ENCODE measurements around the gene EDN3.
A peak's percentile ranks its signal among the peaks of the same experiment; 100 is the strongest.

EDN3 gene, protein sequence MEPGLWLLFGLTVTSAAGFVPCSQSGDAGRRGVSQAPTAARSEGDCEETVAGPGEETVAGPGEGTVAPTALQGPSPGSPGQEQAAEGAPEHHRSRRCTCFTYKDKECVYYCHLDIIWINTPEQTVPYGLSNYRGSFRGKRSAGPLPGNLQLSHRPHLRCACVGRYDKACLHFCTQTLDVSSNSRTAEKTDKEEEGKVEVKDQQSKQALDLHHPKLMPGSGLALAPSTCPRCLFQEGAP
- 0 to 1.3 reads per million in 2 donors for total RNA-seq

DNA sequence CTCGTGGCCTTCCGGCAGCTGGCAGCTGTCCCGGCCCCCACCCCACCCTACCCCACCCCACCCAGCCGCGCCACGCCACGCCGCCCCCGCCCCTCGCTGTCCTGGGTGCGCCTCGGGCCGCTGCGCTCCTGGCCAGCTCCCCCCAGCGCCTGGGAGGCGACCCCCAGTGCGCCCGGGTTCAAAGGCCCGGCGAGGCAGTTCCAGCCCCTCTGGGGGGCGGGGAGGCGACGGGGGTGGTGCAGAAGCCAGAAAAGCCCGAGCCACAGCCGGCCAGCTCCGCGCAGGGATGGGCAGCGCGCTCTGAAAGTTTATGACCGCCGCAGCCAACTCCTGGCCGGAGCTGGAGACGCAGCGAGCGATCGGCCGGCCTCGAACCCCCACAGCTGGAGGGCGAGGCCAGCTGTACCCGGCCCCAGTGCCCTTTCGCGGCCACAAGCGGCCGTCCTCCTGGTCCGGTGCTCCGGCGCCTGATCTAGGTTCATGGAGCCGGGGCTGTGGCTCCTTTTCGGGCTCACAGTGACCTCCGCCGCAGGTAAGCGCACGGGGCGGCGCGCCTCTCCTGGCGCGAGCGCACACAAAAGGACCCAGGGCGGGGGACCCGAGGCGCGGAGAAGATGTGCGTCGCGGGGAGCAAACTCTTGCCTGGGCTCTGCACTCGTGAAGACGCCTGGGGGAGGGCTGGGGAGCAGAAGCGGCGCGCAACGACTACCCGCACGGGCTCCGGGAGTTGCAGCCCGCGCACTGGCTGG is at the start of gene EDN3:
TSS of gene EDN3 (plus strand) at position 279 of the 749 bp plus-strand sequence. CDS start at position 481, 202 bp downstream.
- peak in 1 of 5 experiments; percentile 3 for DNase-seq

DNA sequence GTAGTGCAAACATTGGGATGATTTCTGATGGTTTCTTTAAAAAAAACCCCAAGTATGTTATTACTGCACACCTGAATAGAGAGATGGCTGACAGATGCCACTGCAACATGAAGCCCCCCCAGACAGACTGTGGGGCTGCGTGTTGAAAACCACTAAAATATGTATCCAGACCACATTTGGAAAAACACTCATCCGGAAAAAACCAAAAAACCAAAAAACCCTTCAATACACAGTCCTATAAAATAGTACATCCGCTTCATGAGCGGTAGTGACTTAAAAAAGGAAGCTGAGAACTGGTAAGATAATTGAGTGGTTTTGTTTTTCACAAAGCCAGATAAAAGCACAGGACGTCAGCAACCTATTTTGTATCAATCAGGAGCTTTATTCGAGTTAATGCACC is 47.1 kb upstream of the EDN3 start:
- DNase-seq: peak in 3 of 5 experiments; percentile 12 to 79 (median 60)

DNA sequence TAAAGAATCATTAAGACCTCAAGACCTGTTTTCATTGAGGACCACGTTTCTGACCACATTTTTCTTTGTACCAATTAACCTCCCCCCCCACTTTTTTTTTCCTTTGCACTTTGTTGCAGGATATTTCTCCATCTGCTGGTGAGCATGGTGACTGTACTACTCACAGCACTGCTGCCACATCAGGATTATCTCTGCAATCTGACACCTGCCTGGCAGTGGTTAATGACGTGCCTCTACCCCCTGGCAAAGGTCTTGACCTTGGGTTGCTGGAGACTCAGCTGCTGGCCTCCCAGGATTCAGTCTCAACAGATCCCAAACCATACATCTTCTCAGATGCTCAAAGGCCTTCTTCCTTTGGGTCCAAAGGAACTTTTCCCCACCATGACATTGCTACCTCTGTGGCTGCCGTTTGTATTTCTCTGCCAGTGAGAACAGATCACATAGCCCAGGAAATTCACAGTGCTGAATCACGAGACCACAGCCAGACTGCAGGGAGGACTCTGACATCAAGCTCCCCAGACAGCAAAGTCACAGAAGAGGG is 46.6 kb upstream of the EDN3 start:
- DNase-seq: peak in 3 of 5 experiments; percentile 10 to 77 (median 50)

DNA sequence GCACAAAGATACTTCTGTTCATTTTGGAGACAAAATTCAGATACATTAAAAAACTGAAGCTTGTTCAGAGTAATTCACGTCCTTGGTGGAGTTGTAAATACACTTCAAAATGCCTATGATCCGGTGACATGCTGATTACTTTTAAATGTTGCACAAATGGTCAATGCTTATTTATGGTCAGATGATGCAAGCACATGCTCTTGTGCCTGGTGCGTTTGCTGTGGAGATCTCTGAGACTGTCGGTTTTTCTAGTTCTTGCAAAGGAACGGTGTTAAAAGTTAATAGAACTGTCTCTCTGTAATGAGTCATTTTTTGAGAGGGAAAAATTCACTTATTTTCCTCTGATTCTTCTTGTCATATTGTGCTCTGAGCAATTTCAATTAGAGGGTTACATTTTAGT is 45.2 kb upstream of the EDN3 start:
- DNase-seq: no peak

DNA sequence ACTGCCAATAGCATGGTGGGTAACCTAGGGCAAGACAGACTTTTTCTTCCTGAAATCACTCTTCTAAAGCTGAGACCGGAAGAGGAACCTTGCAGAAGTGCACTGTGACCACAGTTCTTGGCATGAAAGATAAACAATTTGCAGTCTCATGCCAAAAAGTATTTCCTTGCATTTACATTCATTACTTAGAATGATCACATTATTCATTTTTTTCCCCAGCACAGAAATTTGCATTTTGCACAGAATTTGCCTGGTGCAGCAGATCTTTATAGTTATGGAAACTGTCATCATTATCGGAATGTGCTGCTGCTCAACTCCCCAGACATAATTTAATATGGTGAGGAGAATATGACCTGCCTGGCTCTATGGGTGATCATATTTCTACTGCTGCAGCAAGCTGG is 42.2 kb upstream of the EDN3 start:
- DNase-seq: peak in 1 of 5 experiments; percentile 73

DNA sequence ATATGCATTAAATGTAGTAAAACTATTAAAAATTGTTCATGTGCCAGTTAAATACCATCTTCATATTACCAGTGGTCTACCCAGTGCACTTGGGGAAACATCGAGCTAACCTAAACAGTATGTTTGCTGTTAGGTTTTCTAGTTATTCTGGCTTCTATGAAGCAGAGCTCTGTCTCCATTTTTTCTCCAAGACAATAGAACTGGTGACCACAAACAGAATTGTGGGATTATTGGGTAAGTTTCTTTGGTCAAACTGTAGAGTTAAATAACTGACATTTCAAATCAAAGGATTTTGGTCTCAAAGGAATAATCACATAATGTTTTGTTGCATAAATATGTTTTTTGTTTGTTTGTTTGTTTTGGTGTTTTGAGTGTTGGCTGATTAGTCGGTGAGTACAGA is 40.5 kb upstream of the EDN3 start:
- no peak for DNase-seq

DNA sequence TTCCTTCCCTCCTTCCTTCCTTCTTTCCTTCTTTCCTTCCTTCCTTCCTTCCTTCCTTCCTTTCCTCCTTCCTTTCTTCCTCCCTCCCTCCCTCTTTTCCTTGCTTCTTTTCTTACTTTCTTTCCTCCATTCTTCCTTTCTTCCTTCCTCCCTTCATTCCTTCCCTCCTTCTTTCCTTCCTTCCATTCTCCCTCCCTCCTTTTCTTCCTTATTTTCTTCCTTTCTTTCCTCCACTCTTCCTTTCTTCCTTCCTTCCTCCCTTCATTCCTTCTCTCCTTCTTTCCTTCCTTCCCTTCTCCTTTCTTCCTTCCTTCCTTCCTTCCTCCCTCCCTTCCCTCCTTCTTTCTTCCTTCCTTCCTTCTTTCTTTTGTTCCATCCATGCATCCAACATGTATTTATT is 35.1 kb upstream of the EDN3 start:
- no peak for DNase-seq

DNA sequence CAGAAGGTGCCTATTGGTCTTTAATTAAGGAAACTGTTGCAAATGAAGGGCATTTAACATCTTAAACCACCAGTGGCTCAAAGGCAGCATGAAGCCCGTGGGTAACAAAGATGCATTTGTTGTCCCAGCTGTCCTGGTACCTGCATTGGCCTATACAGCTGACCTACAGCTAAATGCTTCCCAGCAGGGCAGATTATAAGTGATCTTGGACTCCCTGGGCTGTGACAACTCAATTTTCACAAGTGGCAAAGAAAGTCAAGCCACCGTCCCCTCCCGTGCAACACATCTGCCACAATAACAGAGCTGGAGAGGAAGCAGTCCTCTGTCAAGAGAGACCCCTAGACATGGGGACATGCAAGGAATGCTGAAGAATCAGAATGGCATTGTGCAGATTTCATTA is 31.5 kb upstream of the EDN3 start:
- DNase-seq: no peak

DNA sequence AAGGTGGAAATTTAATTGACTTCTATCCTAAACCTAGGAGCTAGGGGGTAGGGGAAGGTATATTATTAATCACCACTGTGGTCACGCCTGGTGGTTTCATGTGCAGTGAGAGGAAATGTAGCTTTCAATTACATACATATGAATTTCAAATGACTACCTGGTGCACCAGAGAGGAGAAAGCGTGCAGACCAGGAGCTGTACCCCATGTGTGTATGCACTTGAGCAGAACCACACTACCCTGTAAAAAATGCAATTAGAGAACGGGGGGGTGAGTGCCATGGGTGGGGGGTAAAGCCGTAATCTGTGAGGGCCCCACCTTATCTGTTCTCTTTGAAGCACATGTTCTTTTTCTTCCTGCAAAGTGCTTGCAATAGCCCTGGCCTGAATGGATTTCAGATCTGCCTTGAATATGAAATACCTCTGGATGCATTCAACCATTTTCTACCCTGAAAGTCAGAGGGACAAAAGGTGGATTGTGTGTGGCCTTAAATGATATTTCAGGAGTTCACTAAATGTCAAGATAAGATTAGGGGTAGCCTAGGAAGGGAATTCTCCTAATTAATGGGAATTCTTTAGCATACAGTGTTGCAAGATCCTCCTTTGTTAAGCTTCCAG is 30.9 kb upstream of the EDN3 start:
- DNase-seq: peak in 1 of 5 experiments; percentile 53

DNA sequence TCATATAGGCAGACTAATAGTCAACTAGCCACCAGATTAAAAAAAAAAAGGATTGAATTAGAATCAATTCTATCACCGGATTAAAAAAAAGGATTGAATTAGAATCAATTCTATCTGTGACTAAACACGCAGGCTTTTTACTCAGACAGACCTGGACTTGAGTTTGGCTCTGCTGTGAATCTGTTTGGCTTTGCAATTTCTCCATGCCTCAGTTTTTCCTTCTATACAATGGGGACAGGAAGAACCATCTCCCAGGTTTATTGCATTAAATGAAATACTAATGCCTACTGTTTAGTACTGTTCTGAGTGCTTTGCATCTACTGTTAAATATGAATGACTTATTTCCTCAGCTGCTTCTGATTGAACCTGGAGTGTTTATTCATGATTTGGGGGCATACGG is 30.0 kb upstream of the EDN3 start:
- no peak for DNase-seq

DNA sequence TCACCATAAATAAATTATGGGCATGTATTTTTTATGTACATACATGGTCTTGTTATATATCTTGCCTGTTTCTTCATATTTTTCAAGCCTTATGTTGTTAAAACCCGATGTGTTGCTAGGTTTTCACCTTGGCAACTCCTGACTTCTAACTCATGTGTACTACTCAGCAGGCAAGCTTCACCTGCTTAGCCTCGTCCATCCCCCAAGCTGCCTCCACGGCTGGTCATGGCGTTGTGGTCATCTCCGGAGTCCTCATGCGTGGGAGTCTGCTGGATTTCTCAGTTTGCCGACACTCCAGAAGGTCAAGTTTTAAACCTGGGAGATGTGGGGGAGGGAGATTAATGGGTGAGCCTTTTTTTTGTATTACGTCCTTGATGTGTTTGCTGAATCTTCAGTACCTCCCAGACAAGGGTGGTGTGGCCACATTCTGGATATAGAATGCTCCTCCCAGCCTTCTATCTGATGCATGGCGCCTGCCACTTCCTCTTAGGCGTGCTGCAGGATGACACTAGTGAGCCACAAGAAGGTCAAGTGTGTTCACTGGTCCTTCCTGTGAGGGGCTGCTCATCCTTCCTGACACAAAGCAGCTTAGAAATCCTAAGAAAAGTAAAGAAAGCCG is 26.6 kb upstream of the EDN3 start:
- peak in 1 of 5 experiments; percentile 5 for DNase-seq

DNA sequence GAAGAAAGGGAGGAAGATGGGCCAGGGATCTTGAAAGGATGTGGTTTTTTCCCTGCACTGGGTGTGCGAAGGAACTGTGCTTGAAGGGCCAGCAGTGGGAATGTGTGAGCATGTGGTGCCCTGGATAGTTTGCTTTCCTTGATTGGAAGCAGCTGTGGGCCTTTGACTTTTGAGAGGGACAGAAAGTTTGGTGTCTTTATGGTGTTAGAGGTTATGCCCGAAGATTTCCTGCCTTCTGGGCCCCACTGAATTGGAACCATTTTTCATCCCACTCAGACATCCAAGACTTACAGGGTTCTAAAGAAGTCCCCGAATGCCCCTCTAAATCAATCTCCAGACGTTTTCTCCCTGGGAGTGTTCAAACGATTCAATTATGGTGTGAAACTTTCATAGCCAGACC is 23.5 kb upstream of the EDN3 start:
- DNase-seq: no peak

DNA sequence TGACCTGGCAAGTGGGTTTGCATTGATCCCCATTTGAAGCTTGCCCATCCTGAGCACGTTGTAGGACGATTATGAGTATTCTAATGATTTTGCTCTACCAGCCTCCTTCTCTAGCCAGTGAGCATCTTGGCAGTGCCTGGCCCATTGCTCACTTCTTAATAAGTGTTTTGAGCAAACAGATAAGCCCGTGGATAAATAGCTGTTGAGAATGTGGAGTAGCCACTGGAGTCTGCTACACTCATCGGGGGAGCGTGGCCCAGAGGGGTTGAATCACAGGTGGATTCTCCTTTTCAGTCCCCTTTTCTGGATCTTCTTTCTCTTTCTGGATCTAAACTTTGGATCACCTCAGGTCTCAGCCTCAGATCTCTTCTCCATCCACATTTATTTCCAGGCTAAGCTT is 15.9 kb upstream of the EDN3 start:
- DNase-seq: no peak

DNA sequence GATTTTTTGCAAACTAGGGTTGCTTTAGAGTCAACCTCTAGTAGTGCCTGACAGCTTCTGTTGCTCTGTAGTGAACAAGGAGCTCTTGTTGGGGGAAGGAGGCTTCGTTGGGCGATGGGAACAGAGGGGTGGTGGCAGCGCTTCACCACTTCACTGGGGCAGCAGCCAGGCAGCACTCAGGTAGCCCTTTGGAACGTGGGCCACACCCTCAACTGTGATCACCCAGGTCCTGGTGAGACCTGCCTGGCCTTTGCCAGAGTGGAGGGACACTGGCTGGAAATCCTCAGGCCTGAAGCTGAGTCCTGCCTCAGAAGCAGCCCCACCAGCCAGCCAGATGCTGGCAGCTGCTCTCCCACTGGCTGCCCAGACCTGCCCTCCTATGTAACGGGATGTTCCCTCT is 10.4 kb upstream of the EDN3 start:
- DNase-seq: no peak

DNA sequence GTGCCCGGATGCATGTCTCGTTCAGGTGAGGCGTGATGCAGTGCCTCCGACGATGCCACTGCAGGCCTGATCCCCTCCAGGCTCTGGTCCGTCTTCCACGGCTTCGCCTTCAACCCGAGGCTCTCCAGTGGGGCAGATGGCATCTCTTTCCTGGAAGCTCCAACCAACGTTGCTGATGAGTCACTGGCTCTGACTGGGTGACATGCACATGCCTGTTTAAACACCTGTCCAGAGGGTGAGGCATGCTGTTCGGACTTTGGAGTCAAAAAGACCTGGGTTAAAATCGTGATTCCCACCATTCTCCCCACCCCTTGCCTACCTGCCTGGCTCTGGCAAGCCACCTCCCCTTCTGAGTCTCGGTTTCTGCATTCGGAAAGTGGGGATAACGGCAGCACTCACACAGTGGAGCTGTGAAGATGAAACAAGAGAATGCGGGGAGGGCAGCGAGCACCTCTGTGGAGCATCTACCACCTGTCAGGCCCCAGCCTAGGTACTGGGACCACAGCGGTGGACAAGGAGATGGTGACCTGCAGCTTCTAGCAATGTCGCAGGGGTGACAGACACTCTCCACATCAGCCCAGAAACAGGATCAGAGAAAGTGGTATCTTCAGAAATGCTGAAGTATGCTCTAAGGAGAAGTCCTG is 8.5 kb upstream of the EDN3 start:
- no peak for DNase-seq

DNA sequence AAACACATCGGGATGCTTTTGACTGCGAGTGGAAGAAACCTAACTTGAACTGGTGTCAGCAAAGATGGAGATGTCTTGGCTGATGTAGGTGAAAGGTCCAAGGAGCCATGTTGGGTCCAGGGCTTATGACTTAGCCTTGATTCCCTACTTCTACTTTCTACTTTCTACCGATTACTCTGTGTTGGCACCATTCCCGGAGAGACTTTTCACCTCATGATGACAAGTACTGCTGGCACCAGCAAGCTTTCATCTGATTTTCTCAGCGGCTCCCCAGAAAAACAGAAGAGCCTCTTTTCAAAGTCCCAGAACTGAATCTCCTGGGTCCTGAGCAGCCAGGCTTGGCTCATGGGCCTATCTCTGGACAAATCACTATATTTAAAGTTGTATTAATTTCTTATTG is 4.9 kb upstream of the EDN3 start:
- no peak for DNase-seq

DNA sequence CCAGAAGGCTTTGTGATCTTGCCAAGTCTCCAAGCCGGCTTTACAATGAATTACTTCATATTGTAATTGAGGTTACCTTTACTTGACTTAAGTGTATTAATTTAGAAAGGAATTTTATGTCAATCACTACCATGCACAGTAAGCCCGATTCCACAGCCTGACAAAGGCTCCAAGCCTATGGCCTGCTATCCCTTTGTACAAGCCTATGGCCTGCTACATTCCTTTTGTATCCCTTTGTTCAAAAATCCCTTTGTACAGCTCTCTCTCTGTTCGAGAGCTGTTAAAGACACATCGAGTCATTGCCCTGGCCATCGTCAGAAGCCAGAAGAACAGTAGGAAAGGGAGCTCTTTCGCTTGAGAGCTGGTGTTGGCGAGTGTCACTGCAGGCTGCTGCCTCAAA is 2.7 kb upstream of the EDN3 start:
- no peak for DNase-seq

DNA sequence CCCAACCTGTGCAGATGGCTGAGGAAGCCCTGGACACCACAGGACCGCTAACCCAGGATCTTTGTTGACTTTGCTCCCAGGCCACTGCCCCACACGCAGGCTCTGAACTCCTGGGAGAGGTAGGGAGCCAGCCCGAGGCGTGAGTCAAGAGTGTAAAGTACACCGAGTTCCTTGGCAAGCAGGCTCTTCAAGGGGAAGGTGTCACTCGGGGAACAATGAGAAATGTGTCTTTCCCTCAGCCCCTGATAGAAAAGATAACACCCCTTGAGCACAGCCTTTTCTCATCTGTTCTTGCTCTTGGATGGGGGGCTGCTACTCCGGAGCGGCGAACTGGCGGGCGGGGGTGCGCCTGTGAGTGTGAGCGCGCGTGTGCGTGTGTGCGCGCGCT is 472 bp upstream of the EDN3 start:
- DNase-seq: no peak

DNA sequence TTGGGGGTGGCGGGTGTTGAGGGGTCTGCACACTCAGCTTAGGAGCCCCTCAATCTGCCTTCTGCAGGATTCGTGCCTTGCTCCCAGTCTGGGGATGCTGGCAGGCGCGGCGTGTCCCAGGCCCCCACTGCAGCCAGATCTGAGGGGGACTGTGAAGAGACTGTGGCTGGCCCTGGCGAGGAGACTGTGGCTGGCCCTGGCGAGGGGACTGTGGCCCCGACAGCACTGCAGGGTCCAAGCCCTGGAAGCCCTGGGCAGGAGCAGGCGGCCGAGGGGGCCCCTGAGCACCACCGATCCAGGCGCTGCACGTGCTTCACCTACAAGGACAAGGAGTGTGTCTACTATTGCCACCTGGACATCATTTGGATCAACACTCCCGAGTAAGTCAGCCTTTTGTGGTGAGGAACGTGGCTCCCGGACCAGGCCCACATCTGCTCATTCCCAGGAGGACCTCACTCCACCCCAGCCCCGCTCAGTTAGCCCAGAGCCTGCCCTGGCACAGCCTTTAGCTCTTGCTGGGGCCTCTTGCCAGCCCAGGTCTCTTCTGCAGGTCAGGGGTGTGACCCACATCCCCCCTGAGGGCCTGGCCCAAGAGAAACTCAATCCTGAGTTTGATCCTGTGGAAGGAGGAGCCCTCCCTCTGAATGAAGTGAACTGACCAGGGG is 1.1 kb downstream of the EDN3 start:
- no peak for DNase-seq

DNA sequence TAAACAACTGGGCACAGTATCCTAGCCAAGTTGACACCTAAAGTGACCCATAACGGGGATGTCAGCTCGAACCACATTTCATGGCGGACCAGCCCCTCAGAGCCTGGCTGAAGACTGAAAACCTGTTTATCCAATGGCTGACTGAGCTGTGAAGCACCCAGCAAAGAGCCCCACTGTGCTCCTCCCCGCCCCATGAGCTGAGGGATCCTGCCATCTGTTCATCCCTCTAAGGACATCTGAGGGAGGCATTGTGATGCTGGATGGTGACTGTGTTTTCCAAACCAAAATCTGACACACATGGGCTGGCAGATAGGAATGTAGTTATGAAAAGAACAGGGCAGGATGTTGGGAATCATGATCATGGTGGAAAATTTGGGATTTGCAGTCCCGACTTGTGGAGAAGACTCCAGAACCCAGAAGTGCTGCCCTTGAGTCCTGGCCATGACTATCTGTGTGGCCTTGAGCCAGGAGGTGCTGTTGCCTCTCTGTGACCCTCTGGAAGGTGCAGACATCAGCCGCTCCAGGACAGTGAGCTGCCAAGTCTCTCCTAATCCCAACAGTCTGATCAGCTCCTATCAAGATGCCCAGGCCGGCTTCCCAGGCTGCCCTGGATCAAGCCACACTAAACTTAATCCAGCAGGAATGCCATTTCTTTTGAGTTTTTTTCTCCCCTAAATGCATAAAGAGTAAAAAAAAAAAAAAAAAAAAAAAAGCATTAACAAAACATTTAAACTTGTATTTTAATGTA is 5.7 kb downstream of the EDN3 start:
- DNase-seq: no peak

DNA sequence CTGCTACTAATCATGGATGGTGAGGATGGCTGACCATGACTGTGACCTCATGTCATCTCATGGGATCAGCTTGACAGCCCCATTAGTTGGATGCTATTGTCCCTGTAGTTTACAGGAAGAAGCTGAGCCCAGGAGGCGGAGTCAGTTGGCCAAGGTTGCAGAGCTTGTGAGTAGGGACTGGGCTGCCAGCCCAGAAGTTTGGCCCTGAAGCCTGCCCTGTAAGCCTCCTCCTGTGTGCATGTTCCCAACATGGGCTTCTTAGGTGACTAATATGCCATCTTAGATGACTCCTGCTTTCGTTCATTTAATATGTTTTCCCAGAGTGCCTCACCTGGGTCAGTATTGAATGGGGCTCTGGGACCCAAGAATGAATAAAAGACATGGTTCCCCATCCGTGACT is 6.9 kb downstream of the EDN3 start:
- no peak for DNase-seq

All from T-helper 2 cell (primary cell).